Neural progenitor cell (in vitro differentiated cells): ENCODE data around the gene MKLN1.

ENCODE experiments used
- CTCF ChIP-seq: fragments of 200-600 bp; sonication (generic); IDR thresholded peaks from 2 replicates; pipeline ENCODE4 v1.5.1; 2017; ENCODE audit warnings: antibody characterized with exemption, mild to moderate bottlenecking
- EZH2 ChIP-seq: fragments of 200-600 bp; sonication (generic); IDR thresholded peaks from 2 replicates; pipeline ENCODE4 v1.6.1; 2017; ENCODE audit warnings: antibody characterized with exemption, mild to moderate bottlenecking, moderate library complexity
- EZH2phosphoT487 ChIP-seq: fragments of 200-600 bp; sonication (generic); IDR thresholded peaks from 2 replicates; pipeline ENCODE4 v1.6.1; 2017; ENCODE audit warnings: antibody characterized with exemption

- TF ChIP-seq EZH2phosphoT487: no peak
- TF ChIP-seq CTCF: no peak
- no peak for TF ChIP-seq EZH2
Measured at GRCh38 chr7:131471250-131472004, 143.8 kb downstream of the MKLN1 start.
